HuH-7 (cell line): ENCODE data around the gene CACNA2D3.
"Not testable (repeated sequence)": the region's sequence is repeated elsewhere in the genome, so short reads cannot be mapped to it uniquely, and the experiment has no call there.

Experiments used
- DNase-seq: peaks from one replicate; pipeline ENCODE4 v3.0.0; 2011; ENCODE audit warnings: low spot score

CACNA2D3 gene

GRCh38 chr3:54122324-54123002, at the start of gene CACNA2D3:
CACNA2D3 (plus strand) TSS chr3:54122552.
- no peak for DNase-seq

GRCh38 chr3:54073386-54073785, 49.0 kb upstream of the CACNA2D3 start:
- DNase-seq = no peak

- no peak for DNase-seq
Measured at GRCh38 chr3:54079314-54079713, 43.0 kb upstream of the CACNA2D3 start.

DNA sequence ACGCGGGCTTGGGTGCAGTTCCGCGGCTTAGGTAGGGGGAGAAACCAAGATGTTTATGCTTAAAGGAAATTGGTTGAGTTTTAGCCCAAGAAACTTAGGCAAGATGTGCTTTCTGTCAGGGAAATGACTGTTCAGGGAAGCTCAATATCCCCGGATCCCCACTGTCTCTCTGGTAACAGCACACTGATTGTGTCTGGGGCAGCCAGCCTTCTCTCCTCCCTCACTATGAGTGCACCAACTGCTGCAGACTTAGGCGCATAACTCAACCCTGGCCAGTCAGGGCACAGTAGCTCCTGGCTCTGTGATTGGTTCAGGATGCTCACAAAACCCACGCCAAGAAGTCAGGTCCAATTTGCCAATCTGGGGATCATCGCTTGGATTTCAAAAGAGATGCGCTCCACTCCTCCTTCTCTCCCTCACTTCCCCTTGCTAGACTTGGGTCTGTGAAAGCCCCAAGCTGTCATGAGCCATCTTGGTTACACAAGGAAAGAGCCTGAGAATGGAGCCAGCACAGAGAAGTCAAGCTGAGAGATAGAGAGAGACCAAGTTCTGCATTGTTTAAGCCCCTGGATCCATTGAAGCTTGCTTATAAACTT, 42.5 kb upstream of the CACNA2D3 start:
- DNase-seq = no peak

DNA sequence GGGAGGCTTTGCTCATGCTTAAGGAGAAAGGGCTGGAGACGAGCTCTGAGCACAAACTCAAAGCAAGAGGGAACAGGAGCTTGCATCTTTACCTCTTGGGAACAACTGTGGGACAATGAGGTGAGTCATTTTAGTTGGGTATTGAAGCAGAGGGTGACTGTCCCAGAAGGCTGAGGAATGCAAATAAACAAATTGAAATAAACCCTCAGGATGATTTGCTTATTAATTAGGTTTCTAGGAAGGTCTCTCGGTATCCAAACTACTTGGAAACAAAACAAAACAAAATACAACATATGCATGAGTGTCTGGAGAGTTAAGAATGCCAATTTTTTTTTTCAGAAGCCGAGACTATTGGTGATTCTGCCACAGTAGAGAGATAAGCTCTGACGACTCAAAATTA, 38.4 kb upstream of the CACNA2D3 start:
- DNase-seq = no peak

- DNase-seq = no peak
Measured at GRCh38 chr3:54085936-54086335, 36.4 kb upstream of the CACNA2D3 start.

DNA sequence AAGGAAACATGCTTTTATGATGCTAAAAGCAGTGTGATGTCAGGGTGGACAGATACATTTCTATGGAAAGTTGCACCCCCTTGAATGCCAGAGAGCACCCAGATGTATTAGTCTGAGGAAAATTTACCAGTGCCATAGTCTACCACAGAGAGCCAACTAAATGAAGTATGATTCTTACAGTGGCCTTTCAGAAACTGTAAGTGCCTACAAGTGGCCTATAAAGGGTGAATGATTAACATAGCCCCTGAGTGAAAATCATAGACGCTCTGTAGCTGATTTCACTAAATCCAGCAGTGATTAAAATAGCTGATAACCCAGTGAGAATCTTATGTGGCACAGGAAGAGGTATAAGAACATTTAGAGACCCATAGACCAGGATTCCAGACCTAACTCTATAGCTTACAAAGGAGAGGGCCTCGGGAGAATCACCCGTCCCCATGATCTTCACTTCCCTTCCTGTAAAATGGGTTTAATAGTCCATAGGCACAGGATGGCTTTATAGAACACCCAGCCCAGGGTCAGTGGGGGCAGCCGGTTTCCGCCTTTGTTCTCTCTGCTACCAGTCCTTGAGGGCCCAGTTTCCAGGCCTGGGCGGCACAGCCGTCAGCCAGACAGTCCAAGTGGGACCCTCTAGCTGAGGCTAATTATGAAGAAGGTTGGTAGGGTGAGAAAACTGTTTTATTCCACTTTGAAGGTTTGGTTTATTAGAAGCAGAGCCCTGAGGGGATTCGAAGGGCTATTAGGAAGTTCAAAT, 35.5 kb upstream of the CACNA2D3 start:
- no peak for DNase-seq

GRCh38 chr3:54087581-54088410, 34.6 kb upstream of the CACNA2D3 start:
- DNase-seq = no peak

GRCh38 chr3:54093491-54094248, 28.7 kb upstream of the CACNA2D3 start:
- no peak for DNase-seq

GRCh38 chr3:54094926-54095325, 27.4 kb upstream of the CACNA2D3 start:
- DNase-seq = no peak

GRCh38 chr3:54099381-54099780, 23.0 kb upstream of the CACNA2D3 start:
- no peak for DNase-seq

GRCh38 chr3:54104084-54104483, 18.3 kb upstream of the CACNA2D3 start:
- DNase-seq = no peak

DNA sequence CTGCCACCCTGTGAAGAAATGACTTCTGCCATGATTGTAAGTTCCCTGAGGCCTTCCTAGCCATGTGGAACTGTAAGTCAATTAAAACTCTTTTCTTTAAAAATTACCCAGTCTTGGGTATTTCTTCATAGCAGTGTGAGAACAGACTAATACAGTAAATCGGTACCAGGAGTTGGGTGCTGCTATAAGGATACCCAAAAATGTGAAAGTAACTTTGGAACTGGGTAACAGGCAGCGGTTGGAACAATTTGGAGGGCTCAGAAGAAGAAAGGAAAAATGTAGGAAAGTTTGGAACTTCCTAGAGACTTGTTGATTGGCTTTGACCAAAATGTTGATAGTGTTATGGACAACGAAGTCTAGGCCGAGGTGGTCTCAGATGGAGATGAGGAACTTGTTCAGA, 6.2 kb upstream of the CACNA2D3 start:
- DNase-seq = not testable (repeated sequence)

DNA sequence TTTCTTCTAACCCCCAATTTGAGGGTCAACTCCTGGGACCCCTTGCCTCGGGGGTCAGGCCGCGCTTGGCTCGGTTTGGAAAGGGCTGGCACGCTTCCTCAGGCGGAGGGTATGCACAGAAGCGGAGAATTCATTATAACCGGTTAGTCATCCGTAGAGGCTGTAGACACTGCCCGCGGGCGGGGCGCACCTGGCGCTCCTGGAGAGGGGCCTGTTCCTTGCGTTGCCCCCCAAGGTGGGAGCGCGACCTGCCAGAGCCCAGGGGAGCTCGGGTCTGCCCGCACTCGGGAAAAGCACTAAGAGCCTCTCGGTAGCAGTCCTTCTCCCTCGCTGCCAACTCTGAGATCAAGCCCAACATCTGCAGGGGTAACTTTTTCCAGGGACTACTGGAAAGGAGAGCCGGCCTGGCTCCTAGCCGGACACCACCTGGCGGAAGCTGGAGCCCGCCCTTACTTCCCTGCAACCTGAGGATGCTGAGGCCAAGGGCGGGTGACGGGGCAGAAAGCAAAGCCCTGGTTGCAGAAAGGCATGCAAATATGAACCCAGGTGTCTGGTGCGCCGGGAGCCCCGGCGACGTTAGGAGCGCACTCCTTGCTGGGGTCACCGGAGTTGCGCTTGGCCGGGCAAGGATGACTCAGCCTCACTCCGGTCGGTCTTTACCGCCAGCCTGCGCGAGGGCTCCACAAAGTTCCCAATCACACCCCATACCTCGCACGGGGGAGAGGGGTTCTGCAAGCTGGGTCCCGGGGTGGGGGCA, 1.5 kb upstream of the CACNA2D3 start:
- DNase-seq = no peak

- DNase-seq = no peak
Measured at GRCh38 chr3:54121414-54122323, 683 bp upstream of the CACNA2D3 start.

- DNase-seq = no peak
Measured at GRCh38 chr3:54123003-54123775, 837 bp downstream of the CACNA2D3 start.

GRCh38 chr3:54123776-54124196, 1.4 kb downstream of the CACNA2D3 start:
- DNase-seq = no peak

DNA sequence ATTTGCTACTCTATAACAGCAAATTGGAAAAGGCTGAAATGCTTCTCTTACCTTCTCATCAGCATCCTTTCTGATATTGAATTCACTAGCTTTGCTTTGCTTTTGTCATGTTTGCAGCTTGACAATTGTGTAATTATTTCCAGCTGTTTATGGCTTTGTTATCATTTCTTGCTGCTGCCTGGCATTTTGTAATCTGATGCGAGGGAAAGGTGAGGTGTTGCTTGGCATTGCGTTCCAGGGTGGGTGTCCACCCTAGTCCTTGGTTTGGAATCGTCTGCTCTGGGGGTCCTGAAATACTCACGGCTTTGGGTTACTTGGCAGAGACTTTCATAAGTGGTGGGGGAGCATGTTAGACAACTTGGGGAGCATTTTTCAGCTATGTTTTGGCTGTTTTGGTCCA, 2.9 kb downstream of the CACNA2D3 start:
- DNase-seq = no peak

- no peak for DNase-seq
Measured at GRCh38 chr3:54126551-54126950, 4.2 kb downstream of the CACNA2D3 start.
